ENCODE results near the gene LRRC2.

DNA sequence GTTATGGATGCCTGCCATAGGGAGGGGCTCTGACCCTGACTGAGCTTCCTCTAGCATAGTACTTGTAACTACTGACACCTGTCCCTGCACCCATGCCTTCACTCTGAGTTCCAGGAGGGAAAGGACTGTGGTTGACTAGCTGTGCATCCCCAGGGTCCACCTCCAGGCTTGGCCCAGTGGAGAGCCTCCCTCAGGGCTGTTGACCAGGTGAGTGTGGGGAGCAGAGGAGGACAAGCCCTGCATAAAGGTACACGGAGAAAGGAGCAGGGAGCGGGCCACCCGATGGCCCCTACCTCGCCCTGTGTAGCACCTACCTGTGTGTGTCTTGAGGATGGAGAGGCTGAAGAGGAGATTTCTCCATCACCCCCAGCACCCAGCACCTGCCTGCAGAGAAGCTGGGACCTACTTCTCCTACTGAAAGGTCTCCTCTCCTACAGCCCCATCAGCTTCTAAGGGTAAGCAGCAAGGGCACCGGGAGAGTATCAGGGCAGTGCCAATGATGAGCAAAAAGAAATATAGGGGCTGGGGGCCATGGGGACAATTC, 94.7 kb downstream of the LRRC2 start:
- TF ChIP-seq, protein P1, sequence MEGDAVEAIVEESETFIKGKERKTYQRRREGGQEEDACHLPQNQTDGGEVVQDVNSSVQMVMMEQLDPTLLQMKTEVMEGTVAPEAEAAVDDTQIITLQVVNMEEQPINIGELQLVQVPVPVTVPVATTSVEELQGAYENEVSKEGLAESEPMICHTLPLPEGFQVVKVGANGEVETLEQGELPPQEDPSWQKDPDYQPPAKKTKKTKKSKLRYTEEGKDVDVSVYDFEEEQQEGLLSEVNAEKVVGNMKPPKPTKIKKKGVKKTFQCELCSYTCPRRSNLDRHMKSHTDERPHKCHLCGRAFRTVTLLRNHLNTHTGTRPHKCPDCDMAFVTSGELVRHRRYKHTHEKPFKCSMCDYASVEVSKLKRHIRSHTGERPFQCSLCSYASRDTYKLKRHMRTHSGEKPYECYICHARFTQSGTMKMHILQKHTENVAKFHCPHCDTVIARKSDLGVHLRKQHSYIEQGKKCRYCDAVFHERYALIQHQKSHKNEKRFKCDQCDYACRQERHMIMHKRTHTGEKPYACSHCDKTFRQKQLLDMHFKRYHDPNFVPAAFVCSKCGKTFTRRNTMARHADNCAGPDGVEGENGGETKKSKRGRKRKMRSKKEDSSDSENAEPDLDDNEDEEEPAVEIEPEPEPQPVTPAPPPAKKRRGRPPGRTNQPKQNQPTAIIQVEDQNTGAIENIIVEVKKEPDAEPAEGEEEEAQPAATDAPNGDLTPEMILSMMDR (IDR thresholded peaks at IDR 0.05; ENCODE audit: low read depth, low read length): no peak
- no peak for TF ChIP-seq EZH2phosphoT487 (IDR thresholded peaks at IDR 0.05; ENCODE audit: low read depth)

Data from OCI-LY3 (cell line).